K562 (cell line): ENCODE results near the gene CD164. TPM values are rescaled to one million over a fixed set of nuclear protein-coding genes. Genes with fewer than 3 reads are reported as not detected.

Source experiments
- ATAC-seq: fragments of 200-7000 bp; cut with Tn5 transposase; 3 replicates; pipeline ENCODE4 v1.9.1; 2020; ENCODE audit warnings: moderate library complexity
- BruUV-seq: library from RNA; stranded (reverse); fragments of 400-500 nt; replicated peaks from 2 replicates; lab custom pipeline; 2021; lab: Mats Ljungman, UMichigan
- CTCF ChIA-PET: fragments of 300-600 bp; formaldehyde crosslinking; extraction: SDS; loops from one replicate; lab custom pipeline; 2021; ENCODE audit warnings: low intra/inter-chr PET ratio; lab: Yijun Ruan, JAX
- POLR2A ChIA-PET: fragments of 300-600, 350-650 bp; sonication (Branson Sonifier 250); formaldehyde crosslinking; extraction: SDS; loops from one replicate; lab custom pipeline; 2021; ENCODE audit warnings: antibody characterized with exemption, inconsistent platforms; lab: Yijun Ruan, JAX
- DNase-seq, 4 experiments: peaks; one replicate each; pipeline versions ENCODE4 v3.0.0 to v3.0.0-alpha.2; 2011 to 2018; ENCODE audit warnings: low spot score in 3 of 4, mixed read lengths in 3 of 4; ENCODE audit errors: extremely low read depth in 1 of 4
- FAIRE-seq: peaks from 2 replicates; lab custom pipeline; 2011; peaks lifted over from hg19 to GRCh38; lab: Jason Lieb, UNC
- H2AFZ ChIP-seq: 2 replicates; pipeline ENCODE4 v1.6.0; 2011; ENCODE audit warnings: low read depth, low read length, control low read depth, inconsistent platforms
- H3K27ac ChIP-seq: fragments of 200-600 bp; 3 replicates; pipeline ENCODE4 v1.8.0; 2011; ENCODE audit warnings: low read depth, mild to moderate bottlenecking, control low read depth, inconsistent platforms, low read length, moderate library complexity, mixed read lengths; ENCODE audit errors: extremely low read depth
- H3K27me3 ChIP-seq, 2 experiments: fragments of 300-600 bp in 1 of 2; 2 replicates in 1 of 2; 3 replicates in 1 of 2; pipeline versions ENCODE4 v1.6.0 to v1.8.0; 2011; ENCODE audit warnings: inconsistent platforms in 2 of 2, low read length in 2 of 2, mild to moderate bottlenecking in 1 of 2, mixed read lengths in 1 of 2, moderate library complexity in 1 of 2; ENCODE audit not compliant: control insufficient read depth in 2 of 2, insufficient read depth in 2 of 2
- H3K36me3 ChIP-seq: fragments of 300-600 bp; 3 replicates; pipeline ENCODE4 v1.8.0; 2011; ENCODE audit warnings: mild to moderate bottlenecking, low read length, inconsistent platforms; ENCODE audit not compliant: control insufficient read depth, insufficient read depth
- H3K4me1 ChIP-seq, 2 experiments: fragments of 200-600 bp in 1 of 2; replicated peaks in 1 of 2; 2 replicates in 1 of 2; 3 replicates in 1 of 2; pipeline versions ENCODE4 v1.5.1 to v1.8.0; 2011; ENCODE audit warnings: inconsistent platforms in 2 of 2, low read length in 2 of 2, mild to moderate bottlenecking in 1 of 2, mixed read lengths in 1 of 2, moderate library complexity in 1 of 2; ENCODE audit not compliant: control insufficient read depth in 2 of 2, insufficient read depth in 2 of 2
- H3K4me2 ChIP-seq: 2 replicates; pipeline ENCODE4 v1.6.1; 2011; ENCODE audit warnings: low read length, control low read depth, inconsistent platforms, mixed read lengths; ENCODE audit not compliant: insufficient read depth
- H3K4me3 ChIP-seq: fragments of 200-600 bp; sonication (generic), shearing (Covaris generic); 2 replicates; pipeline ENCODE4 v1.5.1; 2016; ENCODE audit warnings: control low read depth, inconsistent platforms
- H3K79me2 ChIP-seq: fragments of 200-600 bp; 3 replicates; pipeline ENCODE4 v1.8.0; 2011; ENCODE audit warnings: low read length, inconsistent platforms; ENCODE audit not compliant: control insufficient read depth, insufficient read depth
- H3K9ac ChIP-seq, 2 experiments: 2 replicates each; pipeline versions ENCODE4 v1.6.0 to v1.6.1; 2011; ENCODE audit warnings: low read depth in 2 of 2, low read length in 2 of 2, control low read depth in 1 of 2, inconsistent platforms in 1 of 2, mild to moderate bottlenecking in 1 of 2, mixed read lengths in 1 of 2; ENCODE audit not compliant: insufficient read depth in 1 of 2
- H3K9me1 ChIP-seq: one replicate; pipeline ENCODE4 v1.6.0; 2011; ENCODE audit warnings: inconsistent platforms, mild to moderate bottlenecking, low read length, moderate library complexity; ENCODE audit not compliant: control insufficient read depth, insufficient read depth
- H3K9me3 ChIP-seq: replicated peaks from 2 replicates; pipeline ENCODE4 v1.5.1; 2011; ENCODE audit warnings: low read depth, low read length, inconsistent platforms; ENCODE audit not compliant: control insufficient read depth, insufficient read depth
- H4K20me1 ChIP-seq: replicated peaks from 2 replicates; pipeline ENCODE4 v1.6.1; 2011; ENCODE audit warnings: low read length, inconsistent platforms, mixed read lengths; ENCODE audit not compliant: control insufficient read depth, insufficient read depth
- BCL6 ChIP-seq: fragments of 250-450 bp; sonication (Bioruptor Pico); IDR thresholded peaks from 2 replicates; pipeline ENCODE4 v1.4.0; 2020
- CBFA2T3 ChIP-seq: fragments of 450-650 bp; IDR thresholded peaks from 2 replicates; pipeline ENCODE4 v1.6.1; 2017
- DNMT1 ChIP-seq: fragments of 450-650 bp; IDR thresholded peaks from 2 replicates; pipeline ENCODE4 v1.6.1; 2016; ENCODE audit warnings: antibody characterized with exemption, mild to moderate bottlenecking
- ELF2 ChIP-seq: fragments of 250-450 bp; sonication (Bioruptor Pico); IDR thresholded peaks from 2 replicates; pipeline ENCODE4 v1.5.0; 2021; ENCODE audit warnings: mild to moderate bottlenecking
- EP300 ChIP-seq: IDR thresholded peaks from 2 replicates; pipeline ENCODE4 v1.6.1; 2012; ENCODE audit warnings: low read length, improper control_type of control experiment
- NCOA2 ChIP-seq, 2 experiments: fragments of 450-650 bp; IDR thresholded peaks; 2 replicates each; pipeline ENCODE4 v1.6.1; 2018; ENCODE audit warnings: mild to moderate bottlenecking in 2 of 2, moderate library complexity in 1 of 2; ENCODE audit not compliant: partially characterized antibody in 2 of 2
- PHF21A ChIP-seq: fragments of 450-650 bp; IDR thresholded peaks from 2 replicates; pipeline ENCODE4 v1.6.1; 2017; ENCODE audit warnings: low read depth, borderline replicate concordance
- SETDB1 ChIP-seq: IDR thresholded peaks from one replicate; pipeline ENCODE4 v1.6.1; 2012; ENCODE audit warnings: low read length, control low read depth, inconsistent platforms
- SIN3B ChIP-seq: fragments of 450-650 bp; IDR thresholded peaks from 2 replicates; pipeline ENCODE4 v1.6.1; 2017; ENCODE audit warnings: low read depth, mild to moderate bottlenecking, moderate library complexity
- SRSF1 ChIP-seq: fragments of 200-400 bp; formaldehyde crosslinking; IDR thresholded peaks from 2 replicates; pipeline ENCODE4 v1.6.1; 2017; ENCODE audit warnings: mild to moderate bottlenecking, low read depth, low read length, moderate library complexity
- ZKSCAN3 ChIP-seq: fragments of 250-450 bp; sonication (Bioruptor Pico); IDR thresholded peaks from 2 replicates; pipeline ENCODE4 v1.4.0; 2020
- ZNF212 ChIP-seq: fragments of 450-650 bp; formaldehyde crosslinking; IDR thresholded peaks from 2 replicates; pipeline ENCODE4 v1.4.0; 2020; ENCODE audit warnings: mild to moderate bottlenecking
- ZNF24 ChIP-seq: fragments of 450-650 bp; IDR thresholded peaks from 2 replicates; pipeline ENCODE4 v1.6.1; 2016
- ZNF79 ChIP-seq: fragments of 250-450 bp; sonication (Bioruptor Pico); IDR thresholded peaks from 2 replicates; pipeline ENCODE4 v1.4.0; 2020; ENCODE audit warnings: low read depth, mild to moderate bottlenecking, moderate library complexity
- WGBS: fragments of 100-300 bp; shearing (Covaris generic); methylation state at CpG from one replicate; pipeline ENCODE4 v1.1.6; 2016; ENCODE audit warnings: low coverage, mixed read lengths; ENCODE audit not compliant: insufficient coverage; ENCODE audit errors: missing lambda C conversion rate; 5-methylcytosine and 5-hydroxymethylcytosine counted together
- in situ Hi-C: fragments of 300-500 bp; cut with MboI; formaldehyde crosslinking; loops from 4 replicates; pipeline ENCODE4 v1.15.0; 2018; ENCODE audit warnings: inconsistent platforms, mixed read lengths
- intact Hi-C: fragments of 100-400 bp; cut with micrococcal nuclease; formaldehyde crosslinking; loops from 2 replicates; pipeline ENCODE4 v1.14.2; 2022
- polyA plus RNA-seq, 8 experiments: library from polyadenylated mRNA; depleted of rRNA in 4 of 8; stranded (reverse) in 5 of 8; unstranded in 3 of 8; fragments of >200 nt; fragmentation: Nextera tagmentation in 2 of 8; fragmentation: Illumina TruSeq in 1 of 8; extraction: Ambion mirVana in 2 of 8; extraction: Trizol in 1 of 8; gene quantifications; 2 replicates each; pipeline versions ENCODE4 v1.2.1 to v1.2.3, GENCODE V29; 2011 to 2014; ENCODE audit warnings: inconsistent platforms in 1 of 8, missing spikeins in 1 of 8
- total RNA-seq, 7 experiments: library from RNA; depleted of rRNA in 6 of 7; stranded (reverse); fragments of >200 nt in 6 of 7; fragmentation: Illumina TruSeq in 2 of 7; extraction: Trizol in 2 of 7; gene quantifications; 2 replicates each; pipeline versions ENCODE4 v1.2.1 to v1.2.3, GENCODE V29; 2011 to 2021; ENCODE audit warnings: low replicate concordance in 1 of 7
- TF ChIP-seq, protein P1 (sequence below): fragments of 450-650 bp; formaldehyde crosslinking; IDR thresholded peaks from 2 replicates; pipeline ENCODE4 v1.4.0; 2020; ENCODE audit warnings: mild to moderate bottlenecking, moderate library complexity
- TF ChIP-seq, protein P2 (sequence below): sonication (generic); formaldehyde crosslinking; IDR thresholded peaks from 2 replicates; pipeline ENCODE4 v1.8.0; 2023; ENCODE audit warnings: mild to moderate bottlenecking, missing genetic modification reagents
- TF ChIP-seq, protein P3 (sequence below): sonication (generic); formaldehyde crosslinking; IDR thresholded peaks from 2 replicates; pipeline ENCODE4 v1.4.0; 2020; ENCODE audit warnings: mild to moderate bottlenecking, missing genetic modification reagents

CD164 gene
- total and polyA plus RNA-seq, 9 of the 15 experiments (the other 6 are each of a cell fraction or from before 2014, with no cell fraction given) = 79.5 to 317 (median 165) TPM

DNA sequence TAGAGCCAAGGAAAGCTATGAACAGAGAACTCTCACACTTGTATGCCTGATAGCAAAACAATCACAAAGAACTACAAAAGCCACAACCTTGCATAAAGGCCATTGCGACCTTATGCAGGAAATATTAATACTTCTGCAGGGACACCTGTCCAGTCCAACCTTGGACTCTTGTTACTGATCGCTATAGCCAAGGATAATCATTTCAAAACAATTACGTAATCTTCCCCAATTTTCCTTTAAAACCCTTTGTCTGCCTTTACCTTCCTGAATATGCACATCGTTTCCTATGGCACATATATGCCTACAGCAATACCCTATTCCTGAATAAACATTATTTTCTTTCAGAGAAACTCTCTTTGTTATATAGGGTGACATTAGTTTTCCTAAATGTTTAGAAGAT is 35.4 kb upstream of the CD164 start (continued):
- TF ChIP-seq, protein P1, sequence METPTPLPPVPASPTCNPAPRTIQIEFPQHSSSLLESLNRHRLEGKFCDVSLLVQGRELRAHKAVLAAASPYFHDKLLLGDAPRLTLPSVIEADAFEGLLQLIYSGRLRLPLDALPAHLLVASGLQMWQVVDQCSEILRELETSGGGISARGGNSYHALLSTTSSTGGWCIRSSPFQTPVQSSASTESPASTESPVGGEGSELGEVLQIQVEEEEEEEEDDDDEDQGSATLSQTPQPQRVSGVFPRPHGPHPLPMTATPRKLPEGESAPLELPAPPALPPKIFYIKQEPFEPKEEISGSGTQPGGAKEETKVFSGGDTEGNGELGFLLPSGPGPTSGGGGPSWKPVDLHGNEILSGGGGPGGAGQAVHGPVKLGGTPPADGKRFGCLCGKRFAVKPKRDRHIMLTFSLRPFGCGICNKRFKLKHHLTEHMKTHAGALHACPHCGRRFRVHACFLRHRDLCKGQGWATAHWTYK (CRISPR knock-in tag) = no peak
- TF ChIP-seq SETDB1 = no peak

DNA sequence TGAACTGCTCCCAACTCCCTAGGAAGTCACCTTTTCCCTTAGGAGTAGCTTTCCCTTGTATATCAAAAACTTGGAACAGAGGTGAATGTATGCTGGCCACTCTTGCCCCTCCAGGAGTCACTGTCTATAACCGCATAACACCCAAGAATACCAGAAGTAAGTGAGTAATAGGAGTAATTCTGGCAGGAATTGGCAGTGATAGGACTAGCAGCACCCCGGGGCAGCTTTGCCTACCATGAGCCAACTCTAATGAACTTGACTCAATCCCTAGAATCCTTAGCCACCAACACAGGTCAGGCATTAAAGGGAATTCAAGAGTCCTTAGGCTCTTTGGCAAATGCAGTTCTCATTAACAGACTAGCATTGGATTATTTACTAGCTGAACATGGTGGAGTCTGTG is 28.8 kb upstream of the CD164 start:
- FAIRE-seq (no peak), DNase-seq (no peak), ATAC-seq (no peak)
- Histone ChIP-seq H3K4me3 (no peak overlapping the region), H3K4me2 (no peak overlapping the region), H3K4me1 (no peaks in the 10 kb centered on the region), H3K36me3 (no peaks in the 10 kb centered on the region), H3K79me2 (no peaks in the 10 kb centered on the region), H3K9ac (no peak overlapping the region), H3K9me3 (no peaks in the 10 kb centered on the region), H3K27me3 (peaks cover 0 to 2% of the 10 kb centered on the region in 2 experiments; a peak in 2 of 5 replicates), H2AFZ (no peak overlapping the region), H3K9me1 (no peaks in the 10 kb centered on the region), H4K20me1 (no peaks in the 10 kb centered on the region), H3K27ac (no peak overlapping the region)
- CTCF ChIA-PET = no interaction called here
- intact Hi-C loops = no loop called here
- in situ Hi-C loops = no loop called here
- BruUV-seq = no TSS peak
- POLR2A ChIA-PET = interaction anchor here (1.2 kb wide), 1 partner anchor 104 kb away, joined by 4 read pairs; no protein-coding TSS in a partner anchor
- WGBS = 2% methylated on average over 2 of the region's 2 CpGs
- no peak for TF ChIP-seq SIN3B
- TF ChIP-seq, protein P2, sequence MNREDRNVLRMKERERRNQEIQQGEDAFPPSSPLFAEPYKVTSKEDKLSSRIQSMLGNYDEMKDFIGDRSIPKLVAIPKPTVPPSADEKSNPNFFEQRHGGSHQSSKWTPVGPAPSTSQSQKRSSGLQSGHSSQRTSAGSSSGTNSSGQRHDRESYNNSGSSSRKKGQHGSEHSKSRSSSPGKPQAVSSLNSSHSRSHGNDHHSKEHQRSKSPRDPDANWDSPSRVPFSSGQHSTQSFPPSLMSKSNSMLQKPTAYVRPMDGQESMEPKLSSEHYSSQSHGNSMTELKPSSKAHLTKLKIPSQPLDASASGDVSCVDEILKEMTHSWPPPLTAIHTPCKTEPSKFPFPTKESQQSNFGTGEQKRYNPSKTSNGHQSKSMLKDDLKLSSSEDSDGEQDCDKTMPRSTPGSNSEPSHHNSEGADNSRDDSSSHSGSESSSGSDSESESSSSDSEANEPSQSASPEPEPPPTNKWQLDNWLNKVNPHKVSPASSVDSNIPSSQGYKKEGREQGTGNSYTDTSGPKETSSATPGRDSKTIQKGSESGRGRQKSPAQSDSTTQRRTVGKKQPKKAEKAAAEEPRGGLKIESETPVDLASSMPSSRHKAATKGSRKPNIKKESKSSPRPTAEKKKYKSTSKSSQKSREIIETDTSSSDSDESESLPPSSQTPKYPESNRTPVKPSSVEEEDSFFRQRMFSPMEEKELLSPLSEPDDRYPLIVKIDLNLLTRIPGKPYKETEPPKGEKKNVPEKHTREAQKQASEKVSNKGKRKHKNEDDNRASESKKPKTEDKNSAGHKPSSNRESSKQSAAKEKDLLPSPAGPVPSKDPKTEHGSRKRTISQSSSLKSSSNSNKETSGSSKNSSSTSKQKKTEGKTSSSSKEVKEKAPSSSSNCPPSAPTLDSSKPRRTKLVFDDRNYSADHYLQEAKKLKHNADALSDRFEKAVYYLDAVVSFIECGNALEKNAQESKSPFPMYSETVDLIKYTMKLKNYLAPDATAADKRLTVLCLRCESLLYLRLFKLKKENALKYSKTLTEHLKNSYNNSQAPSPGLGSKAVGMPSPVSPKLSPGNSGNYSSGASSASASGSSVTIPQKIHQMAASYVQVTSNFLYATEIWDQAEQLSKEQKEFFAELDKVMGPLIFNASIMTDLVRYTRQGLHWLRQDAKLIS = no peak
- no peak for TF ChIP-seq PHF21A
- no peak for TF ChIP-seq CBFA2T3
- TF ChIP-seq, protein P3, sequence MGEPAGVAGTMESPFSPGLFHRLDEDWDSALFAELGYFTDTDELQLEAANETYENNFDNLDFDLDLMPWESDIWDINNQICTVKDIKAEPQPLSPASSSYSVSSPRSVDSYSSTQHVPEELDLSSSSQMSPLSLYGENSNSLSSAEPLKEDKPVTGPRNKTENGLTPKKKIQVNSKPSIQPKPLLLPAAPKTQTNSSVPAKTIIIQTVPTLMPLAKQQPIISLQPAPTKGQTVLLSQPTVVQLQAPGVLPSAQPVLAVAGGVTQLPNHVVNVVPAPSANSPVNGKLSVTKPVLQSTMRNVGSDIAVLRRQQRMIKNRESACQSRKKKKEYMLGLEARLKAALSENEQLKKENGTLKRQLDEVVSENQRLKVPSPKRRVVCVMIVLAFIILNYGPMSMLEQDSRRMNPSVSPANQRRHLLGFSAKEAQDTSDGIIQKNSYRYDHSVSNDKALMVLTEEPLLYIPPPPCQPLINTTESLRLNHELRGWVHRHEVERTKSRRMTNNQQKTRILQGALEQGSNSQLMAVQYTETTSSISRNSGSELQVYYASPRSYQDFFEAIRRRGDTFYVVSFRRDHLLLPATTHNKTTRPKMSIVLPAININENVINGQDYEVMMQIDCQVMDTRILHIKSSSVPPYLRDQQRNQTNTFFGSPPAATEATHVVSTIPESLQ (CRISPR knock-in tag) = no peak
- TF ChIP-seq ELF2 (CRISPR knock-in tag) = no peak
- TF ChIP-seq NCOA2 (IDR thresholded peaks at IDR 0.05; ENCODE audit: partially characterized antibody in 2 of 2) = no peak
- no peak for TF ChIP-seq BCL6
- no peak for TF ChIP-seq DNMT1
- TF ChIP-seq EP300 = no peak
- TF ChIP-seq ZNF212 (CRISPR knock-in tag) = no peak
- TF ChIP-seq ZNF79 (CRISPR knock-in tag) = no peak
- TF ChIP-seq SRSF1 = no peak
- TF ChIP-seq ZKSCAN3 (CRISPR knock-in tag) = no peak
- TF ChIP-seq ZNF24 = no peak
